Hepatocyte (in vitro differentiated cells): ENCODE results near the gene GSN. TPM values are rescaled to one million over a fixed set of nuclear protein-coding genes. Genes with fewer than 3 reads are reported as not detected.

Experiments
- DNase-seq: peaks from one replicate; pipeline ENCODE4 v3.0.0-alpha.2; 2016; ENCODE audit warnings: low spot score
- H2AFZ ChIP-seq: fragments of 200-600 bp; sonication (generic); 2 replicates; pipeline ENCODE4 v1.6.0; 2016; ENCODE audit warnings: antibody characterized with exemption, mild to moderate bottlenecking
- H3K27ac ChIP-seq: fragments of 200-600 bp; sonication (generic); 2 replicates; pipeline ENCODE4 v1.5.1; 2016; ENCODE audit warnings: mild to moderate bottlenecking
- H3K27me3 ChIP-seq: fragments of 200-600 bp; sonication (generic); 2 replicates; pipeline ENCODE4 v1.6.1; 2016
- H3K36me3 ChIP-seq: fragments of 200-600 bp; sonication (generic); replicated peaks from 2 replicates; pipeline ENCODE4 v1.5.1; 2016; ENCODE audit warnings: low read depth; ENCODE audit not compliant: insufficient read depth
- H3K4me1 ChIP-seq: fragments of 200-600 bp; sonication (generic); 2 replicates; pipeline ENCODE4 v1.5.1; 2016; ENCODE audit warnings: mild to moderate bottlenecking, moderate library complexity; ENCODE audit not compliant: insufficient read depth
- H3K4me2 ChIP-seq: fragments of 200-600 bp; sonication (generic); 2 replicates; pipeline ENCODE4 v1.6.0; 2016
- H3K4me3 ChIP-seq: fragments of 200-600 bp; sonication (generic); 2 replicates; pipeline ENCODE4 v1.5.1; 2016; ENCODE audit warnings: mild to moderate bottlenecking
- H3K79me2 ChIP-seq: fragments of 200-600 bp; sonication (generic); 2 replicates; pipeline ENCODE4 v1.6.0; 2017; ENCODE audit warnings: mild to moderate bottlenecking
- H3K9me2 ChIP-seq: fragments of 200-600 bp; sonication (generic); replicated peaks from 2 replicates; pipeline ENCODE4 v1.6.0; 2017; ENCODE audit warnings: mild to moderate bottlenecking; ENCODE audit not compliant: insufficient read depth
- H3K9me3 ChIP-seq: fragments of 200-600 bp; sonication (generic); 2 replicates; pipeline ENCODE4 v1.5.1; 2016; ENCODE audit warnings: low read depth, mild to moderate bottlenecking
- H4K20me1 ChIP-seq: fragments of 200-600 bp; sonication (generic); 2 replicates; pipeline ENCODE4 v1.6.0; 2016; ENCODE audit warnings: mild to moderate bottlenecking; ENCODE audit not compliant: insufficient read depth, poor library complexity, severe bottlenecking
- EZH2 ChIP-seq: fragments of 200-600 bp; sonication (generic); IDR thresholded peaks from 2 replicates; pipeline ENCODE4 v1.6.1; 2016; ENCODE audit warnings: antibody characterized with exemption, mild to moderate bottlenecking, borderline replicate concordance
- EZH2phosphoT487 ChIP-seq: fragments of 200-600 bp; sonication (generic); IDR thresholded peaks from one replicate; pipeline ENCODE4 v1.6.1; 2018; ENCODE audit warnings: antibody characterized with exemption, mild to moderate bottlenecking, low read depth, moderate library complexity; ENCODE audit not compliant: unreplicated experiment, severe bottlenecking
- WGBS: methylation state at CpG from one replicate; pipeline ENCODE4 v1.1.6; 2016; ENCODE audit warnings: low lambda C conversion rate; ENCODE audit errors: missing lambda C conversion rate; 5-methylcytosine and 5-hydroxymethylcytosine counted together
- polyA plus RNA-seq: library from polyadenylated mRNA; unstranded; fragments of >200 nt; fragmentation: Nextera tagmentation; extraction: Ambion mirVana; gene quantifications from 2 replicates; pipeline ENCODE4 v1.2.1, GENCODE V29; 2016
- total RNA-seq: library from RNA; depleted of rRNA; stranded (reverse); fragments of >200 nt; gene quantifications from 2 replicates; pipeline ENCODE4 v1.2.3, GENCODE V29; 2014
- TF ChIP-seq, protein P1 (sequence below): fragments of 200-600 bp; sonication (generic); IDR thresholded peaks from 2 replicates; pipeline ENCODE4 v1.5.1; 2016; ENCODE audit warnings: antibody characterized with exemption, mild to moderate bottlenecking; ENCODE audit not compliant: poor library complexity

The GSN gene
- total and polyA plus RNA-seq, 2 experiments from 2014 or later = 396 to 404 TPM

DNA sequence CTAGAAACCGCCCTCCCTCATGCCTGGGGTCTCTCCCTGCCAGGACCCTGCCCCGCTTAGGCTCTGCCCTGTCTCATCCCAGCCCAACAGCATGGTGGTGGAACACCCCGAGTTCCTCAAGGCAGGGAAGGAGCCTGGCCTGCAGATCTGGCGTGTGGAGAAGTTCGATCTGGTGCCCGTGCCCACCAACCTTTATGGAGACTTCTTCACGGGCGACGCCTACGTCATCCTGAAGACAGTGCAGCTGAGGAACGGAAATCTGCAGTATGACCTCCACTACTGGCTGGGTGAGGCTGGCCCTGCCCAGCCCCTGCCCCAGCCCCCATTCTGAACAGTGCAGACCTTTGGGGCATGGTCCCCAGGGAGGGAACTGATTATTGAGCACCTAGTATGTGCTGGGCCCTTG is 33.9 kb downstream of the GSN start:
- Histone ChIP-seq H3K4me1 (peaks cover 25% of the 10 kb centered on the region), H3K27ac (no peak overlapping the region), H3K27me3 (no peaks in the 10 kb centered on the region), H4K20me1 (no peaks in the 10 kb centered on the region), H3K9me3 (no peaks in the 10 kb centered on the region), H3K4me2 (no peak overlapping the region), H3K79me2 (peaks cover 8% of the 10 kb centered on the region), H2AFZ (no peak overlapping the region), H3K9me2 (no peaks in the 10 kb centered on the region), H3K4me3 (no peak overlapping the region), H3K36me3 (no peaks in the 10 kb centered on the region)
- WGBS = 99% methylated on average over 11 of the region's 11 CpGs
- TF ChIP-seq, protein P1, sequence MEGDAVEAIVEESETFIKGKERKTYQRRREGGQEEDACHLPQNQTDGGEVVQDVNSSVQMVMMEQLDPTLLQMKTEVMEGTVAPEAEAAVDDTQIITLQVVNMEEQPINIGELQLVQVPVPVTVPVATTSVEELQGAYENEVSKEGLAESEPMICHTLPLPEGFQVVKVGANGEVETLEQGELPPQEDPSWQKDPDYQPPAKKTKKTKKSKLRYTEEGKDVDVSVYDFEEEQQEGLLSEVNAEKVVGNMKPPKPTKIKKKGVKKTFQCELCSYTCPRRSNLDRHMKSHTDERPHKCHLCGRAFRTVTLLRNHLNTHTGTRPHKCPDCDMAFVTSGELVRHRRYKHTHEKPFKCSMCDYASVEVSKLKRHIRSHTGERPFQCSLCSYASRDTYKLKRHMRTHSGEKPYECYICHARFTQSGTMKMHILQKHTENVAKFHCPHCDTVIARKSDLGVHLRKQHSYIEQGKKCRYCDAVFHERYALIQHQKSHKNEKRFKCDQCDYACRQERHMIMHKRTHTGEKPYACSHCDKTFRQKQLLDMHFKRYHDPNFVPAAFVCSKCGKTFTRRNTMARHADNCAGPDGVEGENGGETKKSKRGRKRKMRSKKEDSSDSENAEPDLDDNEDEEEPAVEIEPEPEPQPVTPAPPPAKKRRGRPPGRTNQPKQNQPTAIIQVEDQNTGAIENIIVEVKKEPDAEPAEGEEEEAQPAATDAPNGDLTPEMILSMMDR = no peak
- TF ChIP-seq EZH2 = no peak
- TF ChIP-seq EZH2phosphoT487 = no peak
- DNase-seq = no peak

DNA sequence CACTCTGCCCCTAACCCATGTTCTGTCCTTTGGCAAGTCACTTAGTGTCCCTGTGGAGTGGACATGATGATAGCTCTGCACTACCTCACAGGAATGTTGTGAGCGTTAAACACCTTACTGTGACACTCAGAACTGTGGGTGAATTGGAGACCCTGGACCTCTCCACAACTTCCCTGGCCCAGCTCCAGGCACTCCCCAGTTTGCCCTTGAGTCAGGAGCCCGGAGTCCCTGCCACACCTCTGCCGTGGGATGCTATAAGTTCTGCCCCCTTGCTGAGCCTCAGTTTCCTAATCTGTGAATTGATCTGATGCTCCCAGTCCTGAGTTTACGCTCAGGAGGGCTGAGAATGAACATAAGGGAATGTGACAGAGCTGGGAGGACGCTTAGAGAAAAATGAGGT is 34.4 kb downstream of the GSN start:
- 95% methylated on average over 5 of the region's 5 CpGs for WGBS
- no peak overlapping the region for H2AFZ ChIP-seq
- H3K27ac ChIP-seq = no peak overlapping the region
- DNase-seq = no peak
- no peaks in the 10 kb centered on the region for H3K27me3 ChIP-seq
- no peak overlapping the region for H3K4me3 ChIP-seq
- H3K4me1 ChIP-seq = peaks cover 25% of the 10 kb centered on the region
- no peaks in the 10 kb centered on the region for H3K9me3 ChIP-seq
- H4K20me1 ChIP-seq = no peaks in the 10 kb centered on the region
- no peak overlapping the region for H3K4me2 ChIP-seq
- no peaks in the 10 kb centered on the region for H3K36me3 ChIP-seq
- TF ChIP-seq EZH2phosphoT487 = no peak
- TF ChIP-seq, protein P1 = no peak
- peaks cover 8% of the 10 kb centered on the region for H3K79me2 ChIP-seq
- no peaks in the 10 kb centered on the region for H3K9me2 ChIP-seq

DNA sequence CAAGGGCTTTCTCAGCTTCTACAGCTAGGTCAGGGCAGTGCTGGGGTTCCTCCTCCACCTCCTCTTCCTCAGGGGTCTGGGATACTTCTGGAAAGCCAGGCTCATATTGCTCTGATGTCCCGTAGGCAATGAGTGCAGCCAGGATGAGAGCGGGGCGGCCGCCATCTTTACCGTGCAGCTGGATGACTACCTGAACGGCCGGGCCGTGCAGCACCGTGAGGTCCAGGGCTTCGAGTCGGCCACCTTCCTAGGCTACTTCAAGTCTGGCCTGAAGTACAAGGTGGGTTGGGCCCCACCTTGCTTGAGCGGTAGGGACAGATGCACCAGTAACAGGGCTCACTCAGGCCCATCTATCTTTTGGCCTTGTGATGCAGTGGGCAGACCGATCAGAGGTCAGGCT is 34.8 kb downstream of the GSN start:
- Histone ChIP-seq H3K36me3 (no peaks in the 10 kb centered on the region), H3K4me2 (no peak overlapping the region), H3K9me2 (no peaks in the 10 kb centered on the region), H3K27ac (no peak overlapping the region), H3K4me3 (no peak overlapping the region), H3K4me1 (peaks cover 21% of the 10 kb centered on the region), H3K9me3 (no peaks in the 10 kb centered on the region), H3K27me3 (no peaks in the 10 kb centered on the region), H4K20me1 (no peaks in the 10 kb centered on the region), H3K79me2 (peaks cover 8% of the 10 kb centered on the region), H2AFZ (no peak overlapping the region)
- TF ChIP-seq, protein P1 = no peak
- no peak for TF ChIP-seq EZH2
- TF ChIP-seq EZH2phosphoT487 = no peak
- WGBS = 99% methylated on average over 13 of the region's 13 CpGs
- no peak for DNase-seq
